HCT116 (cell line): ENCODE data around the gene ELP5. TPM values are rescaled to one million over a fixed set of nuclear protein-coding genes. Genes with fewer than 3 reads are reported as not detected.

Experiments
- ATAC-seq: fragments of 200-7000 bp; cut with Tn5 transposase; 2 replicates; pipeline ENCODE4 v1.9.1; 2020; ENCODE audit warnings: mild to moderate bottlenecking, moderate library complexity
- BruUV-seq: library from RNA; stranded (reverse); fragments of 400-500 nt; replicated peaks from 2 replicates; lab custom pipeline; 2021; lab: Mats Ljungman, UMichigan
- CTCF ChIA-PET: fragments of 300-600 bp; sonication (Branson Sonifier 250); formaldehyde crosslinking; loops from one replicate; lab custom pipeline; 2021; ENCODE audit warnings: antibody characterized with exemption; lab: Charles Lee
- POLR2A ChIA-PET: fragments of 300-600, 350-600 bp; sonication (Branson Sonifier 250); formaldehyde crosslinking; loops from one replicate; lab custom pipeline; 2021; ENCODE audit warnings: antibody characterized with exemption; lab: Charles Lee
- RAD21 ChIA-PET, 2 experiments: fragments of 300-600 bp; sonication (Branson Sonifier 250); formaldehyde crosslinking; loops; one replicate each; lab custom pipeline; 2023; ENCODE audit warnings: low total read pairs in 2 of 2; ENCODE audit not compliant: uncharacterized antibody in 2 of 2, unreplicated experiment in 2 of 2, low non-redundant PET in 1 of 2; lab: Charles Lee
- DNase-seq: peaks from one replicate; pipeline ENCODE4 v3.0.0-alpha.2; 2010; ENCODE audit warnings: low read depth, low spot score
- H2AFZ ChIP-seq: fragments of 200-600 bp; shearing (Covaris generic), sonication (generic); 2 replicates; pipeline ENCODE4 v1.6.1; 2017; ENCODE audit warnings: low read depth, mixed run types, mixed read lengths, antibody characterized with exemption, low read length; ENCODE audit not compliant: poor library complexity, severe bottlenecking
- H3K27ac ChIP-seq: 2 replicates; pipeline ENCODE4 v1.5.1; 2012; ENCODE audit warnings: low read depth, low read length
- H3K27me3 ChIP-seq: fragments of 200-600 bp; sonication (generic); 2 replicates; pipeline ENCODE4 v1.6.1; 2016; ENCODE audit warnings: mixed run types, low read length, mixed read lengths; ENCODE audit not compliant: insufficient read depth
- H3K36me3 ChIP-seq, 2 experiments: fragments of 200-500 bp in 1 of 2; fragments of 200-600 bp in 1 of 2; sonication (Bioruptor generic) in 1 of 2; sonication (generic) in 1 of 2; 2 replicates each; pipeline versions ENCODE4 v1.5.1 to v1.6.1; 2014 to 2016; ENCODE audit warnings: low read length in 2 of 2, inconsistent platforms in 1 of 2, mixed read lengths in 1 of 2, mixed run types in 1 of 2; ENCODE audit not compliant: insufficient read depth in 2 of 2, control insufficient read depth in 1 of 2
- H3K4me1 ChIP-seq, 2 experiments: fragments of 200-600 bp in 1 of 2; sonication (generic) in 1 of 2; 2 replicates each; pipeline versions ENCODE4 v1.5.1 to v1.6.1; 2012 to 2017; ENCODE audit warnings: low read length in 2 of 2, inconsistent platforms in 1 of 2, mild to moderate bottlenecking in 1 of 2, mixed read lengths in 1 of 2, mixed run types in 1 of 2, moderate library complexity in 1 of 2; ENCODE audit not compliant: insufficient read depth in 2 of 2, control insufficient read depth in 1 of 2
- H3K4me2 ChIP-seq: fragments of 200-600 bp; sonication (generic); 2 replicates; pipeline ENCODE4 v1.6.1; 2017; ENCODE audit warnings: mixed run types, low read length, mixed read lengths
- H3K4me3 ChIP-seq, 2 experiments: fragments of 200-600 bp in 1 of 2; sonication (generic) in 1 of 2; replicated peaks in 1 of 2; 2 replicates each; pipeline ENCODE4 v1.5.1; 2011 to 2016; ENCODE audit warnings: low read length in 2 of 2, control low read depth in 1 of 2, low read depth in 1 of 2, mild to moderate bottlenecking in 1 of 2, mixed read lengths in 1 of 2, mixed run types in 1 of 2
- H3K79me2 ChIP-seq: fragments of 200-600 bp; sonication (generic); 2 replicates; pipeline ENCODE4 v1.6.1; 2017; ENCODE audit warnings: mild to moderate bottlenecking, mixed run types, low read length, moderate library complexity, mixed read lengths; ENCODE audit not compliant: insufficient read depth
- H3K9ac ChIP-seq: fragments of 200-600 bp; sonication (generic); 2 replicates; pipeline ENCODE4 v1.6.1; 2016; ENCODE audit warnings: low read length, mixed read lengths
- H3K9me2 ChIP-seq: fragments of 200-600 bp; sonication (generic), shearing (Covaris generic); 2 replicates; pipeline ENCODE4 v1.6.1; 2017; ENCODE audit warnings: mixed run types, mild to moderate bottlenecking, moderate library complexity; ENCODE audit not compliant: insufficient read depth
- H3K9me3 ChIP-seq, 2 experiments: fragments of 200-500 bp in 1 of 2; fragments of 200-600 bp in 1 of 2; sonication (Bioruptor generic) in 1 of 2; sonication (generic) in 1 of 2; 2 replicates each; pipeline ENCODE4 v1.6.1; 2014 to 2017; ENCODE audit warnings: low read length in 2 of 2, mixed read lengths in 2 of 2, inconsistent platforms in 1 of 2, low read depth in 1 of 2, mild to moderate bottlenecking in 1 of 2, mixed run types in 1 of 2, moderate library complexity in 1 of 2; ENCODE audit not compliant: control insufficient read depth in 1 of 2, insufficient read depth in 1 of 2
- H4K20me1 ChIP-seq: fragments of 200-600 bp; sonication (generic), shearing (Covaris generic); 2 replicates; pipeline ENCODE4 v1.6.1; 2017; ENCODE audit warnings: mixed run types, mild to moderate bottlenecking, moderate library complexity; ENCODE audit not compliant: insufficient read depth
- CBX3 ChIP-seq: IDR thresholded peaks from 2 replicates; pipeline ENCODE4 v1.6.1; 2012; ENCODE audit warnings: low read depth
- CEBPB ChIP-seq: IDR thresholded peaks from 2 replicates; pipeline ENCODE4 v1.6.1; 2012; ENCODE audit warnings: low read depth
- CTCF ChIP-seq, 3 experiments: fragments of 200-600 bp in 1 of 3; sonication (generic) in 1 of 3; IDR thresholded peaks in 2 of 3; conservative IDR thresholded peaks in 1 of 3; 2 replicates each; pipeline ENCODE4 v1.5.1; 2012 to 2017; ENCODE audit warnings: low read depth in 2 of 3, low read length in 2 of 3, antibody characterized with exemption in 1 of 3, borderline replicate concordance in 1 of 3, control low read depth in 1 of 3, mild to moderate bottlenecking in 1 of 3, mixed read lengths in 1 of 3, mixed run types in 1 of 3, moderate library complexity in 1 of 3; ENCODE audit not compliant: insufficient read depth in 1 of 3
- EGR1 ChIP-seq: IDR thresholded peaks from 2 replicates; pipeline ENCODE4 v1.6.1; 2012; ENCODE audit warnings: low read depth
- EZH2 ChIP-seq: fragments of 200-600 bp; sonication (generic); IDR thresholded peaks from 2 replicates; pipeline ENCODE4 v1.6.1; 2017; ENCODE audit warnings: antibody characterized with exemption, mixed run types
- FOSL1 ChIP-seq: IDR thresholded peaks from 2 replicates; pipeline ENCODE4 v1.6.1; 2012; ENCODE audit warnings: low read depth
- JUND ChIP-seq: IDR thresholded peaks from 2 replicates; pipeline ENCODE4 v1.6.1; 2012
- POLR2A ChIP-seq: IDR thresholded peaks from 2 replicates; pipeline ENCODE4 v1.7.0; 2011; ENCODE audit warnings: borderline replicate concordance; ENCODE audit not compliant: insufficient read depth, insufficient read length; ENCODE audit errors: extremely low read depth
- POLR2AphosphoS5 ChIP-seq: IDR thresholded peaks from 2 replicates; pipeline ENCODE4 v1.6.1; 2011; ENCODE audit warnings: mild to moderate bottlenecking, low read depth, low read length, moderate library complexity
- RAD21 ChIP-seq: IDR thresholded peaks from 2 replicates; pipeline ENCODE4 v1.6.1; 2012; ENCODE audit warnings: low read depth, mild to moderate bottlenecking
- SIN3A ChIP-seq: IDR thresholded peaks from 2 replicates; pipeline ENCODE4 v1.6.1; 2012; ENCODE audit warnings: low read depth
- SP1 ChIP-seq: IDR thresholded peaks from 2 replicates; pipeline ENCODE4 v1.6.1; 2012; ENCODE audit warnings: low read depth
- SRF ChIP-seq: IDR thresholded peaks from 2 replicates; pipeline ENCODE4 v1.6.1; 2012; ENCODE audit warnings: low read depth
- TCF7L2 ChIP-seq: IDR thresholded peaks from 2 replicates; pipeline ENCODE4 v1.7.0; 2011; ENCODE audit warnings: borderline replicate concordance, inconsistent platforms; ENCODE audit not compliant: insufficient read depth, insufficient read length; ENCODE audit errors: extremely low read depth
- ZFX ChIP-seq: fragments of 450-650 bp; IDR thresholded peaks from 2 replicates; pipeline ENCODE4 v1.6.1; 2017
- ZNF274 ChIP-seq: fragments of 200-500 bp; sonication (Bioruptor generic); IDR thresholded peaks from 2 replicates; pipeline ENCODE4 v1.6.1; 2014; ENCODE audit warnings: mild to moderate bottlenecking, low read depth, low read length, inconsistent platforms
- intact Hi-C: fragments of 100-400 bp; cut with micrococcal nuclease; formaldehyde crosslinking; loops from 2 replicates; pipeline ENCODE4 v1.10.0; 2022
- total RNA-seq: library from RNA; stranded (reverse); gene quantifications from one replicate; pipeline ENCODE4 v1.2.1, GENCODE V29; 2021; ENCODE audit not compliant: unreplicated experiment
- TF ChIP-seq, protein P1 (sequence below): IDR thresholded peaks from 2 replicates; pipeline ENCODE4 v1.6.1; 2011; ENCODE audit warnings: mild to moderate bottlenecking, low read length, moderate library complexity; ENCODE audit not compliant: insufficient replicate concordance; ENCODE audit errors: extremely low read depth

The ELP5 gene
- total RNA-seq, 1 experiment from 2014 or later = 81.7 TPM

DNA sequence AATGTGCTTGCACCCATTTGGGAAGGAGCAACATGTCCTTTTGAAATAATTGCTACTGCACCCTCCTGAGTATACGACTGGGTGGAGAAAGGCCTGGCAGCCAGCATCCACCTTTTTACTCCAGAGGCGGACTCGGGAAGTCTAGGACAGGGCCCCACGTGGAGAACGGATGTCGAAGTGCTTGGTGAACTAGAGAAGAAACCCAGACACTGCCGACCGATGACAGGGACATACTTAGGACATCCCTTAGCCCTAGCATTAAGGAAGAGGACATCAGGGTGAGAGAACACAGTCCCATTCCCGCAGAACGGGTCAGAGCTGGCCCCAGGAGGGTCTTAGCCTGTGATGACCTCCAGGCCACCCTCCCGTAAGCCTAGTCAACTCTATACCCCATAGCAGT lies 38.7 kb downstream of the ELP5 start (continued):
- TF ChIP-seq SP1 = no peak
- TF ChIP-seq POLR2AphosphoS5 = no peak
- TF ChIP-seq CBX3 = no peak
- TF ChIP-seq ZFX = no peak
- no peak for TF ChIP-seq EGR1
- no peak for TF ChIP-seq CEBPB
- no peak for TF ChIP-seq JUND
- no peak for TF ChIP-seq POLR2A
- no peak for TF ChIP-seq FOSL1
- TF ChIP-seq, all 23 proteins: peak for 0

DNA sequence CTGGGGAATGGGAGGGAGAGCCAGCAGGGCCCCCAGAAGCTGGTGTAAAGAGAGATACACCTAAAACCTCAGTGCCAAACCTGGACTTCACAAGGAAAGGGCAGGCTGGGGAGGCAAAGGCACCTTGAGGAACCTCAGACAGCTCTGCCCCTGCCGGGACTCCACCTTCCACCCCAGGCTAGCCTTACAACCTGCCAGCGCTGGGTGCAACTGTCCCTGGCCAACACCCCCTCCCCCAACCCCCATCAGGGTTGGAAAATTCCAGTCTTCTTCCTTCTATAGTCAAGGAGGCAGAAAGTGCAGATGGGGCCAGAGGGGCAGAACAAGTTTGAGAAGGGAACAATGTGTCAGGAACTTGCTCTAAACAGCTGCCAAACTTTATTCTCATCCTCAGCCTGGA lies 40.2 kb downstream of the ELP5 start:
- no peaks in the 10 kb centered on the region for H4K20me1 ChIP-seq
- no peak overlapping the region for H3K27ac ChIP-seq
- no peaks in the 10 kb centered on the region for H3K27me3 ChIP-seq
- DNase-seq (no peak), ATAC-seq (no peak)
- TF ChIP-seq SP1 (no peak), ZNF274 (no peak), CTCF (IDR thresholded peaks at IDR 0.05 in 2 of 3, conservative IDR thresholded peaks at IDR 0.05 in 1 of 3; ENCODE audit: borderline replicate concordance in 1 of 3, insufficient read depth in 1 of 3, low read depth in 2 of 3, low read length in 2 of 3) (no peak), SRF (no peak), JUND (no peak), FOSL1 (no peak), POLR2AphosphoS5 (no peak), RAD21 (no peak), CEBPB (no peak), EGR1 (no peak), POLR2A (no peak), CBX3 (no peak), SIN3A (no peak), ZFX (no peak), TCF7L2 (no peak), EZH2 (no peak)
- TF ChIP-seq, protein P1, sequence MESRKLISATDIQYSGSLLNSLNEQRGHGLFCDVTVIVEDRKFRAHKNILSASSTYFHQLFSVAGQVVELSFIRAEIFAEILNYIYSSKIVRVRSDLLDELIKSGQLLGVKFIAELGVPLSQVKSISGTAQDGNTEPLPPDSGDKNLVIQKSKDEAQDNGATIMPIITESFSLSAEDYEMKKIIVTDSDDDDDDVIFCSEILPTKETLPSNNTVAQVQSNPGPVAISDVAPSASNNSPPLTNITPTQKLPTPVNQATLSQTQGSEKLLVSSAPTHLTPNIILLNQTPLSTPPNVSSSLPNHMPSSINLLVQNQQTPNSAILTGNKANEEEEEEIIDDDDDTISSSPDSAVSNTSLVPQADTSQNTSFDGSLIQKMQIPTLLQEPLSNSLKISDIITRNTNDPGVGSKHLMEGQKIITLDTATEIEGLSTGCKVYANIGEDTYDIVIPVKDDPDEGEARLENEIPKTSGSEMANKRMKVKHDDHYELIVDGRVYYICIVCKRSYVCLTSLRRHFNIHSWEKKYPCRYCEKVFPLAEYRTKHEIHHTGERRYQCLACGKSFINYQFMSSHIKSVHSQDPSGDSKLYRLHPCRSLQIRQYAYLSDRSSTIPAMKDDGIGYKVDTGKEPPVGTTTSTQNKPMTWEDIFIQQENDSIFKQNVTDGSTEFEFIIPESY = no peak
- no peaks in the 10 kb centered on the region for H3K36me3 ChIP-seq
- H3K4me2 ChIP-seq = no peak overlapping the region
- intact Hi-C loops = no loop called here
- CTCF ChIA-PET = no interaction called here
- no peaks in the 10 kb centered on the region for H3K9me2 ChIP-seq
- no TSS peak for BruUV-seq
- H3K9ac ChIP-seq = no peak overlapping the region
- H2AFZ ChIP-seq = no peak overlapping the region
- H3K4me1 ChIP-seq = peaks cover 17 to 41% of the 10 kb centered on the region in 2 experiments; a peak in 3 of 4 replicates
- H3K9me3 ChIP-seq = no peaks in the 10 kb centered on the region
- no peak overlapping the region for H3K4me3 ChIP-seq
- no peaks in the 10 kb centered on the region for H3K79me2 ChIP-seq
- RAD21 ChIA-PET = no interaction called here
- POLR2A ChIA-PET = interaction anchor here (0.5 kb wide), 1 partner anchor 112 kb away, joined by 4 read pairs; the partner anchor contains the start of gene TMEM256
